Fibroblast of skin of abdomen (primary cell): Measurements from ENCODE around the gene HADHB. TPM values are rescaled to one million over a fixed set of nuclear protein-coding genes. Genes with fewer than 3 reads are reported as not detected.

Experiments used
- DNase-seq: peaks from one replicate; pipeline ENCODE4 v3.0.0-alpha.2; 2013
- polyA plus RNA-seq, 2 experiments: library from polyadenylated mRNA; unstranded; fragments of 120-200 nt; gene quantifications; one replicate each; pipeline ENCODE4 v1.2.1, GENCODE V29; 2013; ENCODE audit not compliant: insufficient read length in 2 of 2

HADHB gene
- polyA plus RNA-seq (2013, experiment 1 of 2; ENCODE audit: insufficient read length) = 102 TPM
- 98.1 TPM for polyA plus RNA-seq (2013, experiment 2 of 2; ENCODE audit: insufficient read length)

DNA sequence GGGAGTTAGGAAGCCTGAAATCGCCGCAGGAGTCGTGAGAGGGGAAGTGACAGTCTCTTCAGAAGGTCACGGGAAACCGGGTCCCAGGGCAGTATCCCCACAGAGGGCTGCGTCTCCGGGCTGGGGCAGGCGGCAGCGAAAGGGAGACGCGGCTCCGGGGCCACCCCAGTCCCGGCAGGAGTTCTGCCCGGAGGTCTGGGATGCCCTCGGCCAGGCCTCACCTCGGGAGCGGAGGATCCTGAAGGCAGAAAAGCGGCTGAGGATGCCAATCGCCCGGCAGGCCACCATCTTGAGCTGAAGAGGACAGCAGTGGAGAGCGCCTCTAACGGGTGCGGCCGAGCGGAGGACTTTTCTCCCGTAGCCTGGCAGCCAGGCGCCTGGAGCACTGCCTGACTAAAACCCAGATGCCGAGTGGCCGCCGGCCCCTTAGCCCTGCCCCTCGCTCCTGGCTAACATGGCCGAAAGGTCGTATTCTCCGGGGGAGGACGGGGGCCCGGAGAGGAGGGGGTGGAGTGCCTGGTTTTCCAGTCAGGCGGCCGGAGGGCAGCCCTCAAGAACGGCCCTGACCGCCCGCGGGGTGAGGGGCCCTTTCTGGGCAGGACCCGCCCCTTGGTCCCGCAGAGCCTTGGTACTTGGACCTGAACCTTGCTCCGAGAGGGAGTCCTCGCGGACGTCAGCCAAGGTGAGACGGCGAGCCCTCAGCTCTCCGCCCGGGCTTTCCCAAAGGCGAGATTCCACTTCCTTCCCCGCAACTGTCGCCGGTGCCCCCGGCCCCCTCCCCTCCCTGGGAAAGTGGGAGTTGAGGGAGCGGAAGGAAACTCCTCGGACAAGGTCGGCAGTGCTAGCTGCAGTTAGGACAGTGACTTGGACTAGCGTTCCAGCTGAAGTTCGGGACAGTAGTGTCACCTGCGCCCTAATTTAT is at the start of gene HADHB, which contains the start of gene HADHA:
Gene HADHB (plus strand): TSS at position 631 of the 922 bp plus-strand sequence. CDS start 9,316 bp downstream, outside the sequence.
Gene HADHA (minus strand): TSS at position 324 of the 922 bp plus-strand sequence. CDS start 36 bp downstream, at position 288.
- DNase-seq = peak; percentile 86

DNA sequence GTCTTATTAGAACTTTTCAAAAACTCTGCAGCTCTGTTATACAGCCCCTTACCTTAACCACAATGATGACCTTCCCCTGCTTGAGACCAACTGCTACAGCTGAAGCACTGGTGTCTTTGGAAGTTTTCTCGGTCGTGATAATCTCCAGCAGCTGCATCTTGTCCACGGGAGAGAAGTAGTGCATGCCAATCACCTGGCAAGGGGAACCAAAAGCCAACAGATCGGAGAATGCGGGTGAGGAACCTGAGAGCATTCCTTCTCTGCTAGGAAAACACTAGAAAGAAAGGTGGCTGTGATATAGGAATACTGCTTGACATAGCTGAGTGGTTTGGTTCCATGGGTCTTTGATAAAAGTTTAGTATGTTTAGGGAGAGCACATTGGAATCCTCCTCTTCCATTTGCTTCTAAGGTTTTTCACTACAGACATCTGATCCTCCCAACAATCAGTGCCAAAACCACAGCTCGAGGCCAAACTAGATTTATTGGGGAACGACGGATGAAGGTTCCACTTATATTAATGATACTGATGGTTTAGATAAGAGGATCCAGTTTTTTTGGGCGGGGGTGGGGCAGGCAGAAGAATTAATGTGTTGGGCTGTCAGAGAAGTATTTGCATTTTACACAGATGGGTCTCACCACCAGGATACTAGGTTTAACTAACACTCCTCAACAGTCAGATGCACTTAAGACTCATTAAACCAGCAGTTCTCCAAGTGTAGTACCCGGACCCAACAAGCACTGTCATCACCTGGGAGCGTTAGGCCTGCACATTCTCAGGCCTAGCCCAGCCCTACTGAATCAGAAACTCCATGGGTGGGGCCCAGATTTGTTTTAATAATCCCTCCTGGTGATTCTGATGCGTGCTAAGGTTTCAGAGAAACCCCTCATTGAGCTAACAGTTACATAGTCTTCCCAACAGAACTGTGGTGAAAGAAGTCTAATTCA is 49.4 kb upstream of the HADHB start:
- peak; percentile 62 for DNase-seq

DNA sequence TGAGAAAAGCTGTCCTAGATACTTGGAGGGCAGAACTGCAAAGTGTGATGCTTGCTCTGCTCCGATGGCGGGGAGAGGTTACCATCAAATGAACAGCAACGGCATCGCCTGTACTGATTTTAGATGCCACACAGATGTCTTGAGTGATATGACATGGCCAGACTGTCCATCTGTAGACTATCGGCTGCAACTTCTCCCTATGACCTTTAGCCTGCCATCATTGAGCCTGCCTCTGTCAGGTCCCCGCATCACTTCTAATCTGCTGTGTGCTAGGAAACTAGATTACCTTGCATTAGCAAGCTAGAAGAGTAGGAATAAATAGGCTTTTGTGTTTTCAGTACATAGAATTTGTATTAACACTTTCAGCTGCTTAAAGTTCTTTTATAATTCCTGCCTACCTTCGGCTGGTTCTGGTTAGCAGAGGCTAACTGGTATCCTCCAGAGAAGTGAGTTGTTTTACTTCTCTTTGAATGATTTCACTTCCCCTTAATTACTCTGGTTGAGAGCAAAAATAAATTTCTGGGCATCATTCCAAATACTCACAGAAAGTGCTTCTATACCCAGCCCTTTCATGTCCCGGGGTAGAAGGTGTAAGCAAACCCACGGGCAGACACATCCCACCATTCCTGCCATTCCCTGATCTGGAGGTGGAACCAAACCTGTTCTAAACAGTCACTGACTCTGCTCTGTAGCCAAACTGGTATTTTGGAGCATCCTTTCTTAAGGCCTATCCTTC is 47.9 kb upstream of the HADHB start:
- DNase-seq = no peak

DNA sequence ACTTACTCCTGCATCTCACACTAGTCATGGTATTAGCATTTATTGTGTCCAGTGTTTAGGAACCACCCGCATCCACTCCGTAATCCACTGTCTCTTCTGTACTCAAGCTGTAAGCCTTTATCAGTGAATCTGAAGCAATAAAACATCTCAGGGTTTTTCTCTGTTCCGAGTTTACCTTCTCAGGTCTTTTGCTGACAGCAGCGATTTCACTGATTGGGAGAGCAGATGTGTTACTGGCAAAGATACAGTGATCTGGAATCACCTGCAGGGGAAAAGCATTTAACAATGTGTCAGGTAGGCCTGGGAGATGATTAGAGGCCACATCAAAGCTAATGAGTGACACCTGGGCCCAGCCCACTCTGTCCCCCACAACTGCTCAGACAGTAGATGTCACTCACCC is 47.2 kb upstream of the HADHB start:
- no peak for DNase-seq

DNA sequence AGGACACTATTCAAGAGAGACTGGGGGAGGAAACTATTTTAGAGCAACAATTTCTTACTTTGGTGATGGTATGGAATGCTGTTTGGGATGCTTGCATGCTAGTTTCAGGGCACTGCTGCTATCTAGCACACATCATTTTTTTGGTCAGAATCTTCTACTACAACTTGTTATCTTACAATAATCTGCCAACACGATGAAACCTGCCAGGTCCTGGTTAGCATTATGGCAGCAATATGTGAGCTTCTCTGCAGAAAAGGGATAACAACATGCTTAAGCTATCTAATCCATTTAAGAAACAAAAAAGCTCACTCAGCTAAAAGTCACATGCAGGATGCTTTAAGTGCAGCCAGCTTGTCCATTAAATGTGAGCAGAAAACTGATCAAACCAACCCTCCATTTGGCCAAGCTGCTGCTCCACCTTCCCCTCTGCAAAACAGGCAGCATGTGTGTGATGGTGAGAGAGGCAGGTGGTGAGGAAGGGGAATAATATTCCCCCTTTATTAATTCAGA is 41.7 kb upstream of the HADHB start:
- no peak for DNase-seq

DNA sequence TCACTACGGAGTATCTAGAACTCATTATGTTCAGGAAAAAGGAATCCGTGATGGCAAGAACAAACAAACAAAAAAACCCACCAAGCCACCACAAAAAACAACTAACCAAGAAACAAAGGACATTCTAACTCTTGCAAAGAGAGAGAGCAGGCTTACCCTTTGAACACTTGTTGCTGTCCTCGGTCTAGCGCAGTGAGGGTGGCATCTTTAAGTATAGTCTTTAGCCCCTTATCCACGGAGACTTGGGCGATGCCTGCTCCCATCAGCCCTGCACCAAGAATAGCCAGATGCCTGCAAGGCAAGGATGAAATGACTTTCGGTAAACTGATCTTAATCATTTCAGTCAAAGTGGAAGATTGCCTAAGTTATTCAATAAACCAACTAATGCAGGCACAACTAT is 40.8 kb upstream of the HADHB start:
- no peak for DNase-seq

DNA sequence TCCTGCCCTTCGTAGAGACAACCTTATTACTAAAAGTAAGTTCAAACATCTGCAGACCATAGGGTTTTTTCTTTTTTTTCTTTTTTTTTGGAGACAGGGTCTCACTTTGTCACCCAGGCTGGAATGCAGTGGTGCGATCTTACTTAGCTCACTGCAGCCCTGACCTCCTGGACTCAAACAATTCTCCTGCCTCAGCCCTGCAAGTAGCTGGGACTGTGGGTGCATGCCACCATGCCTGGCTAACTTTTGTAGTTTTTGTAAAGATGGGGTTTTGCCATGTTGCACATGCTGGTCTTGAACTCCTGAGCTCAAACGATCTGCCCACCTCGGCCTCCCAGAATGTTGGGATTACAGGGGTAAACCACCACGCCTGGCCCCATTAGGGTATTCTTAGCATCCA is 32.7 kb upstream of the HADHB start:
- no peak for DNase-seq

DNA sequence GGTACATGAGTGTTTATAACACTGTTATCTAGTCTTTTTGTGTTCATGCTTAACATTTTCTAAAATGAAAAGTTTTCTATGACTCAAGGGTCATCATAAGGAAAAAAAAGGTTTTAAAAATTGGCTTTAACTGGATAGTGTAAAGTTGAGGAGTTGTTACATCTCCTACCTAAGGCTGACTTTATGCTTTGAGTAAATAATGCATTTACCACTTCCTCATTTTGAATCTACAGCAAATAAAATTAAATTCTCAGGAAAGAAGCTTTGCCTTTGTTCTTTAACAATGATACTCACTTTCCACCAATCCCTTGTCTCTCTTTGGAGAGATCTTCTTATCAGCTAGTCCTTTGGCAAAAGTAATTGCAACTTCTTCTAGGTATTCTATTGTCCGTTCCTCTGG is 30.0 kb upstream of the HADHB start:
- DNase-seq = no peak

DNA sequence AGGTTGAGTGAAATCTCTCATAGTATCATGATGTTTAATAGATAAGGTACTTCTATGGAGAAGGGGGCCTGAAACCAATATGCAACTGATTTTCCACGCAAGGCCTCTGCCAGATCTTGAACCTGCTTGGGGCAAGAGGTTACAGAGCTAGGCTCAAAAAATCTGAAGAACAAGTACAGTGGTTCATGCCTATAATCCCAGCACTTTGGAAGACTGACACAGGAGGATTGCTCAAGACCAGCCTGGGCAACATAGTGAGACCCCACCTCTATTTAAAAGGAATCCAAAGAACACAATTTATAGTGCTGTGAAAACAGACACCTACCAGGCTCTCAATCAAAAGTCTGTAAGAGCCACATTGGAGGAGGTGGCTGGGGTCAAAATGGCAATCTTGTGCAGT is 28.9 kb upstream of the HADHB start:
- no peak for DNase-seq

DNA sequence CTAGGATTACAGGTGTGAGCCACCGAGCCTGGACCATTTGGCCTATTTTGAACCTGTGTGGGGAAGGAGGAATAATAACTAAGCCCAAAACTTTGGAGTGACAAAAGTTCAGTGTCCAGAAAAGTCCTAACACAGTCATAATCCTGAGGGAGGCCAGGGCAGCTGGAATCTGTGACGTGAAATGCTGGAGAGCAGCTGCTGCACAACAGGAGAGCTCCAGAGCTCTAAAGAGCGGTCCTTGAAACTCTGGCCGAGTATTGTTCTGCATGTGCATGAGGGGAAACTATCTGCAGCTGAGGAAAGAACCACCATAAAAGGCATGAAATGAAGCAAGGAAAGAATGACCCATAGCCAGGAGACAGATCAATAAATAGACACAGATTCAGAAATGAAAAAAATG is 28.2 kb upstream of the HADHB start:
- no peak for DNase-seq

DNA sequence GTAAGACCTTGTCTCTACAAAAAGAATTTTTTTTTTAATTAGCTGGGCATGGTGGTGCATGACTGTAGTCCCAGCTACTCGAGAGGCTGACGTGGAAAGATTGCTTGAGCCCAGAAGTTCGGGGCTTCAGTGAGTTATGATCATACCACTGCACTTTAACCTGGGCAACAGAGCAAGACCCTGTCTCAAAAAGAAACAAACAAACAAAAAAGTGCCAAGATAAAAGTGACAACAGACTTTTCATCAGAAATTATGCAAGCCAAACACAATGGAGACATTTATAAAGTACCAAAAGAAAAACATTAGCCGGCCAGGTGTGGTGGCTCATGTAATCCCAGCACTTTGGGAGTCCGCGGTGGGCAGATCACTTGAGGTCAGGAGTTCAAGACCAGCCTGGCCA is 27.0 kb upstream of the HADHB start:
- DNase-seq = no peak

DNA sequence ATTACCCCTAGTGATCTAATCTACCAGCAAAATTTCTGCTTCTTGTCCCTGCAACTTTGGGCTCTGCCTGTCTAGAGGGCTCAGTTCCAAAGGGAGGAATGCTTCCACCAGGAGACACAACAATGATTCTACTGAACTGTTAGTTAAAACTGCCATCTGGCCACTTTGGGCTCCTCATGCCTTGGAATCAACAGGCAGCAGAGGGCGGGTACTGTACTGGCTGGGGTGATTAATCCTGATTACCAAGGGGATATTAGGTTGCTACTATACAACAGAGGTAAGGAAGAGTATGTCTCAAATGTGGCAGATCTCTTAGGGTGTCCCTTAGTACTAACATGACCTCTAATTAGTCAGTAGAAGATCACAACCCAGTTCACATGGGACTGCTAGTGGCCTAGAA is 21.7 kb upstream of the HADHB start:
- no peak for DNase-seq

DNA sequence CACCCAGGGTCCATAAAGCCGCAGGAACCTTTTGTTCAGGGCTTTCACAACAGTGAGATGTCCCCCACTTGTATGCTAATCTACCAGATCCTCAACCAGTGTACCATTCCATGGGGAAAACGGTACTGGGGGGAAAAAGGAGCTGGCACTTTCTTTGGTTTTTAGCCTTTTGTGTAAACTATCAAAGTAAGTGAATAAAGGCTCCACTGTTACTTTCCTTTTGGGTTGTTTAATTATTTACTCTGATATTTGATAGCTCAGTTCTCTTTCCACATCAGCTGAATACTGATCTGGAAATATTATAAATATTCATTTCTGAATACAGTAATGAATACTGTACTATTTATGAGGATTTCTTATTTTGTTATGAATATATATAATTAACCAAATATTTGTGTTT is 20.6 kb upstream of the HADHB start:
- no peak for DNase-seq

DNA sequence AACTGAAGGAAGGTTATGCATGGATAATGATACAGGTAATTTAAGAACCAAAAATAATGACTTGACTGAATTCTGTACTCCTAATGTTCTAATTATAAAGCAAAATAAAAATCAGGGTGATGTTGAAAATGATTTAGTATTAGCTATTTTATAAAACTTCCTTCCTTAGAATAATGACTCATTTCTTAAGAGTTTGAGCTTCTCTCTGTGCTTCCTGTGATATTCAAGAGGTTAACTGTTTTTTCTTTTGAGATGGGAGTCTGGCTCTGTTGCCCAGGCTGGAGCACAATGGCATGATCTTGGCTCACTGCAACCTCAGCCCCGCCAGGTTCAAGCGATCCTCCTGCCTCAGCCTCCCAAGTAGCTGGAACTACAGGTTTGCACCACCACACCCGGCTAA is 15.1 kb upstream of the HADHB start:
- DNase-seq = no peak

DNA sequence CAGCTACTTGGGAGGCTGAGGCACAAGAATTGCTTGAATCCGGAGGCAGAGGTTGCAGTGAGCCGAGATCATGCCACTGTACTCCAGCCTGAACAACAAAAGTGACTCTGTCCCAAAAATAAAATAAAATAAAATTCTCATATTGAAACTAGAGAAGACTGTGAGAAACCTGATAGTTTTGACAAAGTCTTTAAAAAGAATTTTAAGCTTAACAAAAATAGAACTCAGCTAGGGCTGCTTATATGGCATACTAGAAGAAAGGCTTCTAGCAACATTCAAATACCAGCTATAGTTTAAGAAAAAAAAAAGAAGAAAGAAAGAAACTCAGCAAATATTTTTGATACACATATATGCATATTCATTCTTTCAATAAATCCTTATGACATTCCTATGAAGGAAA is 13.9 kb upstream of the HADHB start:
- DNase-seq = no peak

DNA sequence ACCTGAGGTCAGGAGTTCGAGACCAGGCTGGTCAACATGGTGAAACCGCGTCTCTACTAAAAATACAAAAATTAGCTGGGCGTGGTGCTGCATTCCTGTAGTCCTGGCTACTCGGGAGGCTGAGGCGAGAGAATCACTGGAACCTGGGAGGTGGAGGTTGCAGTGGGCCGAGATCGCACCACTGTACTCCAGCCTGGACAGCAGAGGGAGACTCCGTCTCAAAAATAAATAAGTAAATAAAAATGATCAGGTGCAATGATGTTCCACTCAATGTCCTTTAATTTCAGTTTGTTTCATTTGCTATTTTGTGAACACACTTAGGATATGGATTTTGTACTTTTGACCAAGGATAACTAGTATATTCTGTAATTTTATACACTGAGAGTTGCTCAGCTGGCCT is 9.7 kb upstream of the HADHB start:
- DNase-seq = no peak

DNA sequence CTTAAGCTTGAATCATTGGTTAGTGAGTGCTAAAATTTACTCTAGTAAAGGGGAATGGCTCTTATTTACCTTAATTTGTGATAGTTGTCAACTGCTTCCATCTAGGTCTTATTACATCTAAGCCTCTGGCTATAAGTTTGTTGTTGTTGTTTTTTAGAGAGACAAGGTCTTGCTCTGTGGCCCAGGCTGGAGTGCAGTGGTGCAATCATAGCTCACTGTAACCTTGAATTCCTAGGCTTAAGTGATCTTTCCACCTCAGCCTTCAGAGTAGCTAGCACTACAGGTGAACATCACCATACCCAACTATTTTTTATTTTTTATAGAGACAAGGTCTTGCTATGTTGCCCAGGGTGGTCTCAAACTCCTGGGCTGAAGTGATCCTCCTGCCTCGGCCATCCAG is 6.9 kb upstream of the HADHB start:
- DNase-seq = no peak

DNA sequence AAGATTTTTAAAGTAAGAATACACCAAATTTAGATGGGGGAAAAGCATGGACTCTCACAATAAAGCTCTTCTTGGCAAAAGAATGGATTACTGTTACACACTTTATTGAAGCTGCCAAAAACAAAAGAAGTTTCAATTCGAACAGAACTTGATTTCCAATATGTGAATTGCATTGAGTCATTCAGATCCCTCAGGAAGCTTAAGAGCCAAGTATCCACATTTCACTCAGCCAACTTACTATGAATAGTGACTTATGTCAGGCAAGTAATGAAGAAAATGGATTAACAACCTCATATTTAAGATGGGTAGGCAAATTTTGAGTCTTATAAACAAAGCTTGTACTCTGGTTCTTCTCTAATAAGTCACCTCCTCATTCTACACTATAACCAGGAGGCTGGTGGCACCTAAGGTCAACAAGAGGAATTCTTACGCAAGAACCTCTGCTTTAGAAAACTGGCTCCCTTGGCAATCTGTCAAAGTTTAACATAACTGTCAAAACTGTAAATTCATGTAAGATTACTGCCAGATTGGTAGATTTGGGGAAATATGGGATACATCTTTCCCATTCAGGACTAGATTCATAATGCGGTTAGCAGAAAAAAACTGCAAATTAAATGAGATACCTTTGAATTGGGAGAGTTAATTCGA is 6.3 kb upstream of the HADHB start:
- DNase-seq = no peak

DNA sequence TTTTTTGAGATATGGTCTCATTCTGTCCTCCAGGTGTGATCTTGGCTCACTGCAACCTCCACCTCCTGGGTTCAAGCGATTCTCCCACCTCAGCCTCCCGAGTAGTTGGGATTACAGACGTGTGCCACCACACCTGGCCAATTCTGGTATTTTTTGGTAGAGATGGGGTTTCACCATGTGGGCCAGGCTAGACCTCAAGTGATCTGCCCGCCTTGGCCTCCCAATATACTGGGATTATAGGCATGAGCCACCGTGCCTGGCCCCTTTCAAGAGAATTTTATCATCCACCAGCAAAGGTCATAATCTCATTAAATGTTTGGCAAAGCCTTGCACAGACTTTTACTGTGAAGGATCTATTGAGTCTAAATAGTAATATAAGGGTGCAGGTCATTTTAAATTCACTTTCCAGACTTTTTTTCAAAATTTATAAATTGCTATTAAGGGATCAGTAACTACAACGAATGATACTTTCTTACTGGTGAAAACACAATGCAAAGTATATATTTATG is 2.8 kb upstream of the HADHB start:
- DNase-seq = no peak

DNA sequence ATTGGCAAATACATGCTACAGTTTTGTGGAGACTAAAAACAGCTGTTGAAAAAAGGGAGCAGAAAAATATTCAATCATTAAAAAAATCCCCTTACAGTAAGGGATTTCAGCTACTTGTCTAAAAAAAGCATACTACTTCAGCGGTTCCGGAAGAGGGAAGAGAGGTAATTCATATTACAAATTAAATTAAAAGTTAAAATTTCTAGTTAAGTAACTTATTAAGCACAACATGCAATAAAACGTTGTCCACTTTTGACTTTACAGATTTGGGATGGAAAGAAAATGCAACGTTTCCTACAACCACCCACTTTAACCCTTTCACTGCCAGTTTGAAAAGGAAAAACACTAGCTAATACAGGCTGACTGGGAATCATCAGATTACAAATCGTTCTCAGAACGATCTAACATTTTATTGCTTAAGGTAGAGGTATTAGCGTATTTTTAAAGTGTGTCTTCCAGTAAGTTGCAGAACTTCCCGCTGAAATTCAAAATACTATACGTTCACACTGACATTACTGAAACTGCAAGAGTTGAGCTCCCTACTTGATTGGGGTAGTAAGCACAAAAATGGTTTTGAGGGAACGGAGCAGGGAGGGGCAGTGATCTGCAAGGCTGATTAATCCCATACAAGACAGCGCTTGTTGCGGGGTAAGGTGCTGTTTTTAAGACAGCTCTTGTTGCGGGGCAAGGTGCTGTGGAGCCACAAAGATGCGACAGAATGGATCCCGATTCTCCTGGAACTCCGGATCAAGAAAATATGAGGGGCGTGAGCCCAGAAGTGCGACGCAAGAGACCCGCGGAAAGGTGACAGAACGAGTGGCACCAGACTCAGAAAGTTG is 1.1 kb upstream of the HADHB start:
- peak; percentile 19 for DNase-seq
